HL-60 (cell line): Measurements from ENCODE around the gene ITPRIPL1.

Experiments
- DNase-seq, 2 experiments: peaks; one replicate each; pipeline ENCODE4 v3.0.0-alpha.2; 2010 to 2020; ENCODE audit warnings: low read depth in 1 of 2, low spot score in 1 of 2
- H3K27ac ChIP-seq: fragments of 250-450 bp; sonication (Bioruptor Pico); replicated peaks from 2 replicates; pipeline ENCODE4 v1.5.1; 2020; ENCODE audit warnings: mild to moderate bottlenecking, moderate library complexity
- H3K27me3 ChIP-seq: fragments of 250-450 bp; sonication (Bioruptor Pico); 2 replicates; pipeline ENCODE4 v1.5.1; 2021; ENCODE audit warnings: mild to moderate bottlenecking, moderate library complexity; ENCODE audit not compliant: insufficient read depth, poor library complexity, severe bottlenecking
- H3K4me3 ChIP-seq: replicated peaks from 2 replicates; pipeline ENCODE4 v1.5.1; 2011; ENCODE audit warnings: mild to moderate bottlenecking, control low read depth, low read length; ENCODE audit not compliant: insufficient read depth
- CTCF ChIP-seq: IDR thresholded peaks from one replicate; pipeline ENCODE4 v1.5.1; 2011; ENCODE audit warnings: low read length, control low read depth, inconsistent platforms; ENCODE audit not compliant: insufficient read depth
- GABPA ChIP-seq: IDR thresholded peaks from 2 replicates; pipeline ENCODE4 v1.6.1; 2012; ENCODE audit warnings: low read depth
- POLR2AphosphoS5 ChIP-seq: IDR thresholded peaks from 2 replicates; pipeline ENCODE4 v1.6.1; 2012; ENCODE audit warnings: low read depth
- SPI1 ChIP-seq: IDR thresholded peaks from 2 replicates; pipeline ENCODE4 v1.6.1; 2012; ENCODE audit warnings: low read depth, mild to moderate bottlenecking, borderline replicate concordance
- TF ChIP-seq, protein P1 (sequence below): IDR thresholded peaks from 2 replicates; pipeline ENCODE4 v1.6.1; 2012; ENCODE audit warnings: low read depth; ENCODE audit not compliant: insufficient replicate concordance

The ITPRIPL1 gene

GRCh38 chr2:96347395-96347794 lies 22.3 kb downstream of the ITPRIPL1 start:
- no peak overlapping the region for H3K27ac ChIP-seq
- TF ChIP-seq POLR2AphosphoS5 = no peak
- no peak for TF ChIP-seq GABPA
- TF ChIP-seq, protein P1, sequence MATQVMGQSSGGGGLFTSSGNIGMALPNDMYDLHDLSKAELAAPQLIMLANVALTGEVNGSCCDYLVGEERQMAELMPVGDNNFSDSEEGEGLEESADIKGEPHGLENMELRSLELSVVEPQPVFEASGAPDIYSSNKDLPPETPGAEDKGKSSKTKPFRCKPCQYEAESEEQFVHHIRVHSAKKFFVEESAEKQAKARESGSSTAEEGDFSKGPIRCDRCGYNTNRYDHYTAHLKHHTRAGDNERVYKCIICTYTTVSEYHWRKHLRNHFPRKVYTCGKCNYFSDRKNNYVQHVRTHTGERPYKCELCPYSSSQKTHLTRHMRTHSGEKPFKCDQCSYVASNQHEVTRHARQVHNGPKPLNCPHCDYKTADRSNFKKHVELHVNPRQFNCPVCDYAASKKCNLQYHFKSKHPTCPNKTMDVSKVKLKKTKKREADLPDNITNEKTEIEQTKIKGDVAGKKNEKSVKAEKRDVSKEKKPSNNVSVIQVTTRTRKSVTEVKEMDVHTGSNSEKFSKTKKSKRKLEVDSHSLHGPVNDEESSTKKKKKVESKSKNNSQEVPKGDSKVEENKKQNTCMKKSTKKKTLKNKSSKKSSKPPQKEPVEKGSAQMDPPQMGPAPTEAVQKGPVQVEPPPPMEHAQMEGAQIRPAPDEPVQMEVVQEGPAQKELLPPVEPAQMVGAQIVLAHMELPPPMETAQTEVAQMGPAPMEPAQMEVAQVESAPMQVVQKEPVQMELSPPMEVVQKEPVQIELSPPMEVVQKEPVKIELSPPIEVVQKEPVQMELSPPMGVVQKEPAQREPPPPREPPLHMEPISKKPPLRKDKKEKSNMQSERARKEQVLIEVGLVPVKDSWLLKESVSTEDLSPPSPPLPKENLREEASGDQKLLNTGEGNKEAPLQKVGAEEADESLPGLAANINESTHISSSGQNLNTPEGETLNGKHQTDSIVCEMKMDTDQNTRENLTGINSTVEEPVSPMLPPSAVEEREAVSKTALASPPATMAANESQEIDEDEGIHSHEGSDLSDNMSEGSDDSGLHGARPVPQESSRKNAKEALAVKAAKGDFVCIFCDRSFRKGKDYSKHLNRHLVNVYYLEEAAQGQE = no peak
- no peaks in the 10 kb centered on the region for H3K27me3 ChIP-seq
- DNase-seq = no peak
- H3K4me3 ChIP-seq = no peak overlapping the region

DNA sequence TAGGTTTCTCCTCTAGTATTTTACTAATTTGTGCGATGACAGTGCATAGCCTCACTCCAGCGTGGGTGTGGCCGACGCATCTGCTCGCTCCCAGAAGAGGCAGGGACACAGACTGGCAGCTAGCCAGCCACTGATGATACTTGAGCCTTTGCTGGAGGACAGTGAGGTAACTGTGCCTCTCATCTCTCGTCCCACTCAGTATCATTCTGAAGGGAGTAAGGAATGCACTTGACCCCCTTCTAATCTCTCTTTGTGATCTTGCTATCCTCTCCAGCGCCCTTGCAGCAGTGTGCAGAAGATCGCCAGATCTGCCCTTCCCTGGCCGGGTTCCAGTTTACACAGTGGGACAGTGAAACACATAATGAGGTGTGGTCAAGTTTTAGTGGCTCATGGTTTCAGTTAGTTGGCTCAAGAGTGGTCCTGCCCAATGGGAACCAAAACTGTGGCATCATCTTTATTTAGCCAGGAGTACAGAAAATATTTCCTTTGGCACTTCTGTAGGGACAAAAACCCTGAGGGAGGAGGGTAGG lies 28.0 kb downstream of the ITPRIPL1 start:
- Histone ChIP-seq H3K27me3 (no peaks in the 10 kb centered on the region), H3K4me3 (no peak overlapping the region), H3K27ac (no peak overlapping the region)
- no peak for DNase-seq
- TF ChIP-seq, protein P1 = no peak
- TF ChIP-seq POLR2AphosphoS5 (no peak), GABPA (no peak), CTCF (no peak), SPI1 (no peak)

DNA sequence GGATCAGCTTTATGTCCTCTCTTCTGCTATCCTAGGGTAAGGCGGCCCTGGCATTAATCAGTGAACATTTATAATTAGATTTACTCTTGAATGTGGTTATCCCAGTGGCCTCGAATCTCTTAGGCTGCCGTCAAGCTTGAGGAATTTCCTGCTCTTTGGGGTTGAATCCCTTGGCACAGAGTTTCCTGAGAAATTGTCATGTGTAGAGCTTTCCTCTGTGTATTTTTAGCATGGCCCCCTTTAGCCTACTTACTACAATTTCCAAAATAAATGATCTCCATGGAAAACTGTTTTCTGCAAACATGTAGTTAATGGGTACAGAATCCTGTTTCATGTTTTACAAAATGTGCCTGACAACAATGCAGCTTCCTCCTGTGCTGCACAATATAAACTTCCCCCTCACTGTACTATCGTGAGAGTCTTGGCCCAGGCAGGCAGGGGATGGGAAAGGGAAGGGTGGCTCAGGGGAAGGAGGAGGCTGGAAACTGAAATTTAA lies 28.5 kb downstream of the ITPRIPL1 start:
- no peaks in the 10 kb centered on the region for H3K27me3 ChIP-seq
- TF ChIP-seq GABPA (no peak), CTCF (no peak), POLR2AphosphoS5 (no peak), SPI1 (no peak)
- TF ChIP-seq, protein P1 = no peak
- no peak overlapping the region for H3K27ac ChIP-seq
- DNase-seq = no peak
- H3K4me3 ChIP-seq = no peak overlapping the region
